WI38 (cell line): ENCODE results near the gene SLC22A7.

Experiments used
- H3K4me3 ChIP-seq: 2 replicates; pipeline ENCODE4 v1.5.1; 2011; ENCODE audit warnings: low read depth, mild to moderate bottlenecking, control low read depth, low read length
- TF ChIP-seq, protein P1 (sequence below): IDR thresholded peaks from 2 replicates; pipeline ENCODE4 v1.5.1; 2012; ENCODE audit warnings: low read depth, mild to moderate bottlenecking, control low read depth, low read length

The SLC22A7 gene

DNA sequence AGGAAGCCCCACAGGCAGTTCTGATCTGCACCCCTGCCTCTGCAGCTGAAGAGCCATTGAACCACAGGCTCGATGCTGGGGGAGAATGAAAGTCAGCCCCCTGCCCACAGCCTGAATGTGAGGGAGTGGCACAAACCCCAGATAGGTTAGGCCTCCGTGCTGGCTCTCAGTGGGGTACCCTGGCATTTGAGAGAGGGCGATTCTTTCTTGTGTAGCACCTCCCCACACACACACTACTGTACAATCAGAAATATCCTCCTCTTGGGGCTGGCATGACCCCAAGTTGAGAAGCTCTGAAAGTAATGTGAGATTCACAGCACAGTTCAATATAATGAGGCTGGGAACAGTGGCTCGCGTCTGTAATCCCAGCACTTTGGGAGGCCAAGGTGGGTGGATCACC is 36.9 kb upstream of the SLC22A7 start:
- no peak overlapping the region for H3K4me3 ChIP-seq
- TF ChIP-seq, protein P1, sequence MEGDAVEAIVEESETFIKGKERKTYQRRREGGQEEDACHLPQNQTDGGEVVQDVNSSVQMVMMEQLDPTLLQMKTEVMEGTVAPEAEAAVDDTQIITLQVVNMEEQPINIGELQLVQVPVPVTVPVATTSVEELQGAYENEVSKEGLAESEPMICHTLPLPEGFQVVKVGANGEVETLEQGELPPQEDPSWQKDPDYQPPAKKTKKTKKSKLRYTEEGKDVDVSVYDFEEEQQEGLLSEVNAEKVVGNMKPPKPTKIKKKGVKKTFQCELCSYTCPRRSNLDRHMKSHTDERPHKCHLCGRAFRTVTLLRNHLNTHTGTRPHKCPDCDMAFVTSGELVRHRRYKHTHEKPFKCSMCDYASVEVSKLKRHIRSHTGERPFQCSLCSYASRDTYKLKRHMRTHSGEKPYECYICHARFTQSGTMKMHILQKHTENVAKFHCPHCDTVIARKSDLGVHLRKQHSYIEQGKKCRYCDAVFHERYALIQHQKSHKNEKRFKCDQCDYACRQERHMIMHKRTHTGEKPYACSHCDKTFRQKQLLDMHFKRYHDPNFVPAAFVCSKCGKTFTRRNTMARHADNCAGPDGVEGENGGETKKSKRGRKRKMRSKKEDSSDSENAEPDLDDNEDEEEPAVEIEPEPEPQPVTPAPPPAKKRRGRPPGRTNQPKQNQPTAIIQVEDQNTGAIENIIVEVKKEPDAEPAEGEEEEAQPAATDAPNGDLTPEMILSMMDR = no peak

DNA sequence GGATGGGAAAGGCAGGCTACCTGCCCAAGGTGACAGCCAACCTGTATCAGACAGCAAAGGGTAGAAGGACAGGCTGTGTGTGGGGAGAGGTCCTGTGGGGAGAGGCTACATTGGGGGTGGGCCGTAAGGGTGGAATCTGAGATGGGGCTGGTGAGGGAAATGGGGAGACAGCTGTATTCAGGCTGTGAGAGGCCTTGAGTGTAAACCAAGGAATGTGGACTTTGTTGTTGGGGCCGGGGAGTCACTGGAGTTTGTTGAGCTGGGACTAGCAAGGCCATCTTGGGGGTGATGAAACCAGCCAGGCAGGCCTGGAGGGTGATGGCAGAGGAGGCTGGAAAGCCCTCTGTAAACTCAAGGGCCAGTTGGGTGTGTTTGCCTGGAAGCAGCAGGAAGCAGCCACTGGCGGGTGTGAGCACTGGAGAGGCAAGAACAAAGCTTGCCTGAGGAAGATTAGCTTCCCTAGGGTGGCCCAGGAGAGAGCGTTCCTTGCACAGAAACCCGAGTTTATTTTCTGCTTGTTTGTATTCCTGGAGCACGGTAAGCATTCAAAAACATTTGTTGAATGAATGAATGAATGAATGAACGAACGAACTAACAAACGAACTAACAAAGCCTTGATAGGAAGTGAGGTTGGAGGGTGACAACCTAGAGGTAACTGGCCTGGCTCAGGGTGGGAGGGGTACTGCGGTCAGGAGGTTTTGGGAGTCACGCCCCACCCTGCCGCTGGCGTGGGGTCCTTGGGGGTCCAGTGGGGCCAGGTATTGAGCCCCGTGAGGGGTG is 35.9 kb upstream of the SLC22A7 start:
- TF ChIP-seq, protein P1 = no peak
- H3K4me3 ChIP-seq = no peak overlapping the region

DNA sequence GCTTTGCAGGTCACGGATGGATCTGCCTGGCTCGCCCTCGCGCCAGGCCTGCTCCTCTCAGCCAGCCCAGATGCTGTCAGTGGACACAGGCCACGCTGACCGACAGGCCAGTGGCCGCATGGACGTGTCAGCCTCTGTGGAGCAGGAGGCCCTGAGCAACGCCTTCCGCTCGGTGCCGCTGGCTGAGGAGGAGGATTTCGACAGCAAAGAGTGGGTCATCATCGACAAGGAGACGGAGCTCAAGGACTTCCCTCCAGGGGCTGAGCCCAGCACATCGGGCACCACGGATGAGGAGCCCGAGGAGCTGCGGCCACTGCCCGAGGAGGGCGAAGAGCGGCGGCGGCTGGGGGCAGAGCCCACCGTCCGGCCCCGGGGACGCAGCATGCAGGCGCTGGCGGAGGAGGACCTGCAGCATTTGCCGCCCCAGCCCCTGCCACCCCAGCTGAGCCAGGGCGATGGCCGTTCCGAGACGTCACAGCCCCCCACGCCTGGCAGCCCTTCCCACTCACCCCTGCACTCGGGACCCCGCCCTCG is 35.2 kb upstream of the SLC22A7 start:
- TF ChIP-seq, protein P1 = no peak
- no peak overlapping the region for H3K4me3 ChIP-seq

DNA sequence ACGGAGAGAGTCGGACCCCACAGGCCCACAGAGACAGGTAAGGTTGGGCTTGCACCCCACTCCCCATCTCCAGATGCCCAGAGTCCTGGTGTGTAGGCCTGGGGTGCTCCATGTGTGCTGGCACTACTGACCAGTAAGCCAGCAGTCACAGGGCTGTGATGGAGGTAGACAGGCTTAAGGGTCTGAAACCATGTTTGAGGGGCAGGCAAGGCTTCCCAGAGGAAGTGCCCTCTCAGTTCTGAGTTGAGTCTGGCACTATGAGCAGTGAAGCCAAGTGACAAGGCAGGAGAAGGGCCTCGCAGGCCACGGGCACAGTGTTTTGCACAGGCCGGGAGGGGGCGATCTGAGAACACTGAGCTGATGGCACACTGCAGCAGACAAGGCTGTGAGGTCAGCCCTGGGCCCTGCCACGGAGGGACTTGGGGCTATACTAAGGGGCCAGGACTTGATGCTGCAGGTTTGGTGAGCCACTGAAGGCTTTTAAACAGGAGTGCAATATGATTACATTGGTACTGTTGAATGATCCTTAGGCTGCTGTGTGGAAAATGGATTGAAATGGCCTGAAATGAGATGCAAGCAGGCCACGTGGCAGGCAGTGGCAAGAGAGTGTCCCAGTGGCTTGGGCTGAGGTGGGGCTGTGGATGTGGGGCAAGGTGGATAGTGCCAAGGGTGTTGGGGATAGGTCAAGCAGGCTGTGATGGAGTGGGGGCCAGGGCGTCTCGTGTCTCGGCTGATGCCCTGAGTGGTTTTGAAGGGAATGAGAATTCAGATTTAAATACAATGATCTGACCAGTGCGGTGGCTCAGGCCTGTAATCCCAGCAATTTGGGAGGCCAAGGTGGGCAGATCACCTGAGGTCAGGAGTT is 34.5 kb upstream of the SLC22A7 start:
- no peak overlapping the region for H3K4me3 ChIP-seq
- TF ChIP-seq, protein P1 = peak; percentile 78

DNA sequence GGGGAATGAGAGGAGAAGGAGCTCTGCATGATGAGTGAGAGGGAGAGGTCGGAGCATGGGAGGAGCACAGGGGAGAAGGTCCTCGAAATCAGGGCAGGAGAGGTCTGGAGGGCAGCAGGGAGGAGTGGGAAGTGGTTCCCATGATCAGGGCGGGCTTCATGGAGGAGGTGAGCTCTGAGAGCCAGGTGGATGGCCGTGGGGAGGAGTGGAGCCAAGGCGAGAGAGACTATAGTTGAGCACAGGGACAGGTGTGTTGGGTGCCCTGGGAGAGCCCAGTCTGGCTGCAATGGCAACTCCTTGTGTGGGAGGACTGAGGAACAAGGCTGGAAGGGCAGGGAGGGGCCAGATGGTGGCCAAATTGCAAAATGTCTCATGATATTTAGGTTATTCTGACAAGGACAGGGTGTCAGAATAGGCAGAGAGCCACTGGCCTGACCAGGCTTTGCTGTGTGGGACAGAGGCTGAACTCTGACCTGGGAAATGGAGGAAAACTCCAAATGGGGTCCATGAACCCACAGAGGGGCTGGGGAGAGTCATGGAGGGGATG is 33.4 kb upstream of the SLC22A7 start:
- no peak overlapping the region for H3K4me3 ChIP-seq
- TF ChIP-seq, protein P1 = no peak

DNA sequence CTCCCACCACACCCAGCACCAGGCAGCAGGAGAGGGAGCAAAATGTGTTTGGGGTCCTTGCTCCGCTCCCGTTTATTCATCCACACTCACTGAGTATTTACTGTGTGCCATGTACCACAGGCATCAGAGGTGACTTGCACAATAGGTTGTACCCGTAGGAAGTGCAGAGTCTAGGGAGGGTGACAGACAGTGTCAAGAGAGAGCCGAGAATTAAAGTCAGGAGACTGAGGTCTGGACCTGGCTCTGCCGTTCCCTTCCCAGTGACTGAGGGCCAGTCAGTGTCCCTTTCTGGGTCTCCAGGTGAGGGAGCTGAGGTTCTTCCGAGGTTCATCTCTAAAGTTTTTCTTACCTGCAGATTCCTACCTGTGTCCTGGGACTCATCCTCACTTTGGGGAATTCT is 32.5 kb upstream of the SLC22A7 start:
- TF ChIP-seq, protein P1 = no peak
- no peak overlapping the region for H3K4me3 ChIP-seq
